Cardiac fibroblast (primary cell): ENCODE data around the gene ZNF232.
"Not testable (repeated sequence)": the region's sequence is repeated elsewhere in the genome, so short reads cannot be mapped to it uniquely, and the experiment has no call there.

Source experiments
- DNase-seq, 2 donors: peaks; one replicate each; pipeline versions ENCODE4 v3.0.0 to v3.0.0-alpha.2; 2010; ENCODE audit warnings: low read depth in 2 of 2
- H3K4me3 ChIP-seq, 2 donors: replicated peaks in 1 of 2; 1 replicate in 1 of 2; 2 replicates in 1 of 2; pipeline ENCODE4 v1.5.1; 2011; ENCODE audit warnings: low read depth in 2 of 2, low read length in 2 of 2, mild to moderate bottlenecking in 2 of 2, moderate library complexity in 1 of 2
- TF ChIP-seq, protein P1 (sequence below): IDR thresholded peaks from one replicate; pipeline ENCODE4 v1.5.1; 2011; ENCODE audit warnings: low read depth, mild to moderate bottlenecking, low read length, inconsistent platforms

ZNF232 gene

DNA sequence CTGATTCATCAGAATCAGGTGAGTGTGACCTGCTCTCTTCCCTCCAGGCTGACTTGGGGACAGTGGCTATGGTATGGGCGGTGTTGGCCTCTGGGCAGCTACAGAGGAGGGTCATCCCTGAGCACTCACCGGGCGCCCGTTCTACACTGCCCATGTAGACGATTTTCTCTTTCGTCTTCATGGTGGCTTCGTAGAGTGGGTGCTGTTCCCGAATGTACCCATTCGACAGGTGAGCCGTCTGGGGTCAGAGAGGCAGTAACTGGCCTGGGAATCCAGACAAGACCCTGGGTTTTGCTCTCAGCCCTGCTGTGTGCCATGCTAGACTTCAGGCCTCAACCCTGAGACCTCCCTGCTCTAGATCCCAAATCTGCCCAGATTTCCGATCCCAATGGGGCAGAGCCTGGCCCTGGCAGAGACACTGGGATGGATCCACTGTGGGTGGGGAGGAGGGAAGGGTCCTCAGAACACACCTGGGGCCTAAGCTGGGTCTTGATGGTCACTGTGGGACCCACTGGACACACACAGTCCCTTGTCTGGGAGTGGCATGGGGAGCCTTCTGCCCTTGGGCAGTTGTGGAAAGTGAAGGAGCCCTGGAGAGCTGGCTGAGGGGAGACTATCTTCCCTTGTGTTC lies 17.3 kb upstream of the ZNF232 start:
- no peak overlapping the region for H3K4me3 ChIP-seq
- TF ChIP-seq, protein P1, sequence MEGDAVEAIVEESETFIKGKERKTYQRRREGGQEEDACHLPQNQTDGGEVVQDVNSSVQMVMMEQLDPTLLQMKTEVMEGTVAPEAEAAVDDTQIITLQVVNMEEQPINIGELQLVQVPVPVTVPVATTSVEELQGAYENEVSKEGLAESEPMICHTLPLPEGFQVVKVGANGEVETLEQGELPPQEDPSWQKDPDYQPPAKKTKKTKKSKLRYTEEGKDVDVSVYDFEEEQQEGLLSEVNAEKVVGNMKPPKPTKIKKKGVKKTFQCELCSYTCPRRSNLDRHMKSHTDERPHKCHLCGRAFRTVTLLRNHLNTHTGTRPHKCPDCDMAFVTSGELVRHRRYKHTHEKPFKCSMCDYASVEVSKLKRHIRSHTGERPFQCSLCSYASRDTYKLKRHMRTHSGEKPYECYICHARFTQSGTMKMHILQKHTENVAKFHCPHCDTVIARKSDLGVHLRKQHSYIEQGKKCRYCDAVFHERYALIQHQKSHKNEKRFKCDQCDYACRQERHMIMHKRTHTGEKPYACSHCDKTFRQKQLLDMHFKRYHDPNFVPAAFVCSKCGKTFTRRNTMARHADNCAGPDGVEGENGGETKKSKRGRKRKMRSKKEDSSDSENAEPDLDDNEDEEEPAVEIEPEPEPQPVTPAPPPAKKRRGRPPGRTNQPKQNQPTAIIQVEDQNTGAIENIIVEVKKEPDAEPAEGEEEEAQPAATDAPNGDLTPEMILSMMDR, result no peak
- DNase-seq, result no peak

DNA sequence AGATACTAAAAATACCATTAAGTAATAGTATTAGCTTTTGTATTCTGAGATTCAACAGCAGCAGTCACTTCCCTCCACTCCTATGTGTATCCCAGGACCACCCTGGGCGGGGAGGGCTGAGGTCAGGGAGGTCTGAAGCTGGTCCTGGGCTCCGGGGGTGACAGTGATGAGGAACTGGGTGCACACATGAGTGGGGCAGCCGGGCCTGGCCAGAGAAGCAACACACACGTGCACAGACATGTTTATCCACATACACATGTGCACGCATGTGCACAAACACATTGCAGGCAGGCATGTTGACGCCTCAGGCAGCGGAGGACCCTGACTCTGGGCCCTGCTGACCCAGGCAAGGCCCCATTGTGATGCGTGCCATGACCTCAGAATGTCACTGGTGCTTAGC lies 16.7 kb upstream of the ZNF232 start:
- DNase-seq, H3K4me3 ChIP-seq: not testable (repeated sequence)

DNA sequence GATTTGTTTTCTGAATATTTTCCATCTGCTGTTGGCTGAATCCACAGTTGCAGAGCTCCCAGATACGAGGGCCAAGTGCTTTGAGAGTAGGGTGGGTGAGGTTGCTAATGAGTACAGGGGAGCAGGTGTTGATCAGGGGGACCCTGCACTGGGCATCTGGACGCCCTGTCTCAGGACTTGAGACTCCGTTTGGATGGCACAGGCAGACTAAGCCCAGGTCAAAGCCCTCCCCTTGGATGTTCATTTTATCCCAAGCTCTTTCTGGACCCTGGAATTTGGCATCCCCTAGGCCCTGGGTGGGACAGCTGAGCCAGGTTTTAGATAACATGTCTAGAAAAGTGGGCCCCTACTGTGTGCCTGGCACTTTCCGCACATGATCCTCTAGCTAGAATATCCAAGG lies 16.2 kb upstream of the ZNF232 start:
- DNase-seq, result no peak
- H3K4me3 ChIP-seq, result no peak overlapping the region
- TF ChIP-seq, protein P1, result no peak

DNA sequence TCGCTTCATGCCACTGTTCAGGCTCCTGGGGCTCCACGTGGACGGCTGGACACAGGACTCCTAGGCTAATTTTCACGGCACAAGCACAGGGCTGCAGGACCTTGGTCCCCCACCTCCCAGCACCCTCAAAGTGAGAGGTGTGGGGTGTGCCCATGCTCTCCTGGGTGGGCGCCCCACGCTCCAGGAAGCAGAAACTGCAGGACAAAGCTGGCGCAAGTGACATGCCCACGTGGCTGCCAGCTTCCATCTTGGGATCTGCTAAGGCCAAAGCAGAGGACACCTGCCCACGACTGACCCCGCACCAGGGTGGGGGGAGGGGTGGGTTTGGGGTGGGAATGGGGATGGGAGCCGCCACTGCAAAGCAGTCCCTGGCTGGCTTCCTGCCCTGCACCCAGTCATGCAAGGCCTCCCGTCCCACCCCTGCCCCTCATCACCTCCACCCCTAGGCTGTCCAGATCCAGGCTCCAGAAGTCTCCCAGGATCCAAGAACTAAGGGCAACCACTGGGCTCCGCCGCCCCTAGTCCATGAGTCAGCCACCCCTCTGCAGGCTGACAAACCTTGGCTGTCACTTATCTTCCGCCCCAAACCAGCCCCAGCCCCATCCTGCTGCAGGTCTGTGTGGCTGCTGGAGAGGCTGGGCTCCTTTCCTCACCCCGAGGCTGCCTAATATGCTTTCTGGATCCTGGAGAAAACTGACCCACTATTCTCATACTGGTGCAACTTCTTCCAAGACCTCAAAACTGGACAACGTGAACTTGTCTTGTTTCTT lies 15.2 kb upstream of the ZNF232 start:
- TF ChIP-seq, protein P1, result no peak
- no peak for DNase-seq
- no peak overlapping the region for H3K4me3 ChIP-seq

DNA sequence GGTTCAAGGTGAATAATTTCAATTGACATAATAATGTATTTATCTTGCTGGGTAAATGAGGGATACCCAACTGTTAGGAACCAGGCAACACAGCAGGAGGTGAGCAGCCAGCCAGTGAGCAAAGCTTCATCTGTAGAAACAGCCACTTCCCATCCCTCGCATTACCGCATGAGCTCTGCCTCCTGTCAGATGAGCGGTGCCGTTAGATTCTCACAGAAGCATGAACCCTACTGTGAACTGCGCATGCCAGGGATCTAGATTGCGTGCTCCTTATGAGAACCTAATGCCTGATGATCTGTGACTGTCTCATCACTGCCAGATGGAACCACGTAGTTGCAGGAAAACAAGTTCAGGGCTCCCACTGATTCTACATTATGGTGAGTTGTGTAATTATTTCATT lies 13.2 kb upstream of the ZNF232 start:
- not testable (repeated sequence) for DNase-seq, H3K4me3 ChIP-seq

DNA sequence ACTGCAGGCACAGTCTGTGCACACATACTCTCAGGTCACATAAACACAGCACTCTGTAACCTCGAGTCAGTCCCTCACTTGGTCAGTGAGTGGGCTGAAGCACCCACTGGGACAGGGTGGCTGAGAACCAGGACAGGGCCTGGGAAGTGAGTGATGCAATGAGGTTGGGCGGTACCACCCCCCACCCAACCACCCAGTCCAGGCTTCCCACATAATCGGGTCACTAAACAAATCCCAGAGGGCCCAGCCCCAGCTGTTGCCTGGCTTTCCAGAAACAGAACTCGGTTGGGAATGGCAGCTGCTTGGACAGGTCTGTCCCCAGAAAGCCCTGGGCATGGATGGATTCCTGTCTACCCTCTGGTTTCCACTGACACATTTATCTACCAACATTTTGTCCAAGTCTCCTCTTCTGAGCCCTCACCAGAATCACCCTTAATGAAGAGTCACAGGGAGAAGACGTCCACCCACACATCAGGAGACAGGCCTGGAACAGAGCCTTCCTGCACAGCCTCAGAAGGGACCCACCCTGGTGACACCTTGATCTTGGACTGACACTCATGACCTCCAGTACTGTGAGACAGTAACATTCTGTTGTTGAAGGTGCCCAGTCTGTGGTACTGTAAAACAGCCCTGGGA lies 12.6 kb upstream of the ZNF232 start:
- not testable (repeated sequence) for DNase-seq

DNA sequence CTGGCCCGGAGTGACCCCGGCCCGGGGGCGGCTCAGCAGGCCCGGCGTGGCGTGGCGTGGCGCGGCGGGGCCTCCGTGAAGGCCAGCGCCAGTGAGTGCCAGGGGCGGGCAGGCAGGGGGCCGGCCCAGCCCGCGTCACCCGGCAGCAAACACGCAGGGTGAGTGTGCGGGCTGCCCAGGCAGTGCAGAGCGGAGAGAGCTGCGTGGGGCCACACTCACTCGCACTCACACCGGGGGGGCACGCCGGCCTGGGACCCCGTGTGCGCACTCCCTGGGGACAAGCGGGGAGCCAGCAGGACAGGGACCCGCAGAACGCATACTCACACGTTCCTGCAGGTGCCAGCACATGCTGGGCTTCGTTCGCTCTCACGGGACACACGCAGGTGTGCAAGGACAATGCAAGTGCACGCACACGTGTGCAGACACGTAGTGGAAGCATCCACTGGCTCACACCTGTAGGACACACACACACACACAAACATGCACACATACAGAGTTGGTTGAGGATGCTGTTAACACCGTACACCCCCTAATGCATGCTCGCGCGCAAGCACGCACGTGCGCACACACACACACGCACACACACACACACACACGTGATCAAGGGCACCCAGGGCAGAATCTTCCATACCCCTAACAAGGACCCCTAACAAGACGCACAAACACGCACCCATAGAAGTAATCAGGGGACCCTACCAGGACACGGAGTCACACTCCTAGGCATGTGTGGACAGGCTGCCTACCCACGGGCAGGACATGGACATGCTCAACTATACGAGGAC lies 11.9 kb upstream of the ZNF232 start:
- DNase-seq, result no peak
- TF ChIP-seq, protein P1, result no peak

More for the DNA sequence above, 12.6 kb upstream of the ZNF232 start:
- not testable (repeated sequence) for H3K4me3 ChIP-seq

More for the DNA sequence above, 11.9 kb upstream of the ZNF232 start:
- no peak overlapping the region for H3K4me3 ChIP-seq
